Measurements from ENCODE around the gene LAMB1. TPM values are rescaled to one million over a fixed set of nuclear protein-coding genes. Genes with fewer than 3 reads are reported as not detected.
"Not testable (repeated sequence)": the region's sequence is repeated elsewhere in the genome, so short reads cannot be mapped to it uniquely, and the experiment has no call there.

LAMB1 gene
- not detected for total RNA-seq

GRCh38 chr7:108002726-108003598, at the start of gene LAMB1:
TSS of gene LAMB1 (minus strand) at chr7:108003161. CDS start at chr7:108002885, 276 bp downstream.
- ATAC-seq (no peak), DNase-seq (ENCODE audit: low spot score) (no peak)
- Mint-ChIP-seq H3K36me3 (peaks cover 6% of the 10 kb centered on the region), H3K27me3 (peaks cover 39 to 45% of the 10 kb centered on the region in 2 donors), H3K9me3 (no peaks in the 10 kb centered on the region), H3K27ac (no peak within 1 kb of the TSS), H3K4me3 (peak within 1 kb of the TSS; percentile 36), H3K4me1 (ENCODE audit: low read depth in 2 of 2) (peaks cover 0 to 4% of the 10 kb centered on the region in 2 donors)

GRCh38 chr7:108051454-108051853, 48.5 kb upstream of the LAMB1 start:
- Mint-ChIP-seq H3K9me3 (no peaks in the 10 kb centered on the region), H3K36me3 (no peaks in the 10 kb centered on the region), H3K4me1 (ENCODE audit: low read depth in 2 of 2) (peaks cover 0 to 2% of the 10 kb centered on the region in 2 donors), H3K27me3 (peaks cover 5 to 9% of the 10 kb centered on the region in 2 donors), H3K4me3 (no peak overlapping the region), H3K27ac (no peak overlapping the region)
- no peak for ATAC-seq
- DNase-seq (ENCODE audit: low spot score) = no peak

GRCh38 chr7:108049962-108050361, 47.0 kb upstream of the LAMB1 start:
- Mint-ChIP-seq H3K36me3 (no peaks in the 10 kb centered on the region), H3K4me3 (no peak overlapping the region), H3K27me3 (peaks cover 5 to 9% of the 10 kb centered on the region in 2 donors), H3K4me1 (ENCODE audit: low read depth in 2 of 2) (peaks cover 0 to 2% of the 10 kb centered on the region in 2 donors), H3K27ac (no peak overlapping the region), H3K9me3 (no peaks in the 10 kb centered on the region)
- ATAC-seq (no peak), DNase-seq (ENCODE audit: low spot score) (no peak)

GRCh38 chr7:108048422-108048821, 45.5 kb upstream of the LAMB1 start:
- Mint-ChIP-seq H3K36me3 (no peaks in the 10 kb centered on the region), H3K9me3 (no peaks in the 10 kb centered on the region), H3K4me1 (ENCODE audit: low read depth in 2 of 2) (peaks cover 0 to 2% of the 10 kb centered on the region in 2 donors), H3K27me3 (peaks cover 5 to 7% of the 10 kb centered on the region in 2 donors), H3K27ac (no peak overlapping the region), H3K4me3 (no peak overlapping the region)
- DNase-seq (ENCODE audit: low spot score) (no peak), ATAC-seq (no peak)

GRCh38 chr7:108046952-108047506, 44.1 kb upstream of the LAMB1 start:
- DNase-seq (ENCODE audit: low spot score) (no peak), ATAC-seq (no peak)
- Mint-ChIP-seq H3K4me3 (no peak overlapping the region), H3K36me3 (no peaks in the 10 kb centered on the region), H3K4me1 (ENCODE audit: low read depth in 2 of 2) (peaks cover 0 to 2% of the 10 kb centered on the region in 2 donors), H3K27me3 (peaks cover 5 to 7% of the 10 kb centered on the region in 2 donors), H3K27ac (no peak overlapping the region), H3K9me3 (no peaks in the 10 kb centered on the region)

GRCh38 chr7:108045669-108046068, 42.7 kb upstream of the LAMB1 start:
- Mint-ChIP-seq H3K27me3 (peaks cover 14% of the 10 kb centered on the region in 2 donors), H3K27ac (no peak overlapping the region), H3K36me3 (no peaks in the 10 kb centered on the region)

GRCh38 chr7:108045154-108045553, 42.2 kb upstream of the LAMB1 start:
- Mint-ChIP-seq H3K36me3 (no peaks in the 10 kb centered on the region), H3K27ac (no peak overlapping the region), H3K4me3 (no peak overlapping the region), H3K27me3 (peaks cover 16 to 20% of the 10 kb centered on the region in 2 donors), H3K9me3 (no peaks in the 10 kb centered on the region), H3K4me1 (ENCODE audit: low read depth in 2 of 2) (peaks cover 0 to 2% of the 10 kb centered on the region in 2 donors)
- no peak for DNase-seq (ENCODE audit: low spot score)
- ATAC-seq = no peak

More at GRCh38 chr7:108045669-108046068, 42.7 kb upstream of the LAMB1 start:
- DNase-seq (ENCODE audit: low spot score) = no peak
- Mint-ChIP-seq H3K4me1 (ENCODE audit: low read depth in 2 of 2) (peaks cover 0 to 2% of the 10 kb centered on the region in 2 donors), H3K4me3 (no peak overlapping the region), H3K9me3 (no peaks in the 10 kb centered on the region)
- no peak for ATAC-seq

GRCh38 chr7:108044345-108044744, 41.4 kb upstream of the LAMB1 start:
- Mint-ChIP-seq H3K9me3 (no peaks in the 10 kb centered on the region), H3K4me1 (ENCODE audit: low read depth in 2 of 2) (peaks cover 0 to 2% of the 10 kb centered on the region in 2 donors), H3K27me3 (peaks cover 21 to 25% of the 10 kb centered on the region in 2 donors), H3K36me3 (no peaks in the 10 kb centered on the region), H3K4me3 (no peak overlapping the region), H3K27ac (no peak overlapping the region)
- DNase-seq (ENCODE audit: low spot score) (no peak), ATAC-seq (no peak)

- Mint-ChIP-seq H3K36me3 (no peaks in the 10 kb centered on the region), H3K27me3 (peaks cover 20% of the 10 kb centered on the region in 2 donors), H3K27ac (no peak overlapping the region), H3K4me3 (no peak overlapping the region), H3K4me1 (ENCODE audit: low read depth in 2 of 2) (no peaks in the 10 kb centered on the region), H3K9me3 (no peaks in the 10 kb centered on the region)
- DNase-seq (ENCODE audit: low spot score) (no peak), ATAC-seq (no peak)
Observed at GRCh38 chr7:108038986-108039385, 36.0 kb upstream of the LAMB1 start.

GRCh38 chr7:108037741-108038140, 34.8 kb upstream of the LAMB1 start:
- Mint-ChIP-seq H3K4me1 (ENCODE audit: low read depth in 2 of 2) (no peaks in the 10 kb centered on the region), H3K4me3 (no peak overlapping the region), H3K9me3 (no peaks in the 10 kb centered on the region), H3K27me3 (peaks cover 20% of the 10 kb centered on the region in 2 donors), H3K36me3 (no peaks in the 10 kb centered on the region), H3K27ac (no peak overlapping the region)
- no peak for DNase-seq (ENCODE audit: low spot score)
- no peak for ATAC-seq

GRCh38 chr7:108037140-108037539, 34.2 kb upstream of the LAMB1 start:
- H3K27me3 Mint-ChIP-seq = peaks cover 20% of the 10 kb centered on the region in 2 donors
- no peaks in the 10 kb centered on the region for H3K36me3 Mint-ChIP-seq
- no peak overlapping the region for H3K4me3 Mint-ChIP-seq
- no peak for DNase-seq (ENCODE audit: low spot score)
- ATAC-seq = no peak
- no peak overlapping the region for H3K27ac Mint-ChIP-seq
- no peaks in the 10 kb centered on the region for H3K4me1 Mint-ChIP-seq (ENCODE audit: low read depth in 2 of 2)
- no peaks in the 10 kb centered on the region for H3K9me3 Mint-ChIP-seq

- Mint-ChIP-seq H3K4me3 (no peak overlapping the region), H3K36me3 (no peaks in the 10 kb centered on the region), H3K9me3 (no peaks in the 10 kb centered on the region), H3K27ac (no peak overlapping the region), H3K27me3 (peaks cover 2 to 9% of the 10 kb centered on the region in 2 donors), H3K4me1 (ENCODE audit: low read depth in 2 of 2) (no peaks in the 10 kb centered on the region)
- ATAC-seq (no peak), DNase-seq (ENCODE audit: low spot score) (no peak)
Observed at GRCh38 chr7:108034586-108034985, 31.6 kb upstream of the LAMB1 start.

- DNase-seq (ENCODE audit: low spot score) (no peak), ATAC-seq (no peak)
- Mint-ChIP-seq H3K27me3 (peaks cover 8 to 11% of the 10 kb centered on the region in 2 donors), H3K4me3 (no peak overlapping the region), H3K36me3 (no peaks in the 10 kb centered on the region), H3K9me3 (no peaks in the 10 kb centered on the region), H3K27ac (no peak overlapping the region), H3K4me1 (ENCODE audit: low read depth in 2 of 2) (no peaks in the 10 kb centered on the region)
Observed at GRCh38 chr7:108033776-108034497, 31.0 kb upstream of the LAMB1 start.

GRCh38 chr7:108033309-108033708, 30.3 kb upstream of the LAMB1 start:
- peaks cover 6 to 11% of the 10 kb centered on the region in 2 donors for H3K27me3 Mint-ChIP-seq
- not testable (repeated sequence) for H3K4me3 Mint-ChIP-seq; H3K4me1 Mint-ChIP-seq (ENCODE audit: low read depth in 2 of 2); H3K36me3 Mint-ChIP-seq; H3K27ac Mint-ChIP-seq; DNase-seq (ENCODE audit: low spot score); H3K9me3 Mint-ChIP-seq; ATAC-seq
